ENCODE data around the gene TLL1. TPM values are rescaled to one million over a fixed set of nuclear protein-coding genes. Genes with fewer than 3 reads are reported as not detected.

The TLL1 gene
- 2.6 TPM for total RNA-seq

DNA sequence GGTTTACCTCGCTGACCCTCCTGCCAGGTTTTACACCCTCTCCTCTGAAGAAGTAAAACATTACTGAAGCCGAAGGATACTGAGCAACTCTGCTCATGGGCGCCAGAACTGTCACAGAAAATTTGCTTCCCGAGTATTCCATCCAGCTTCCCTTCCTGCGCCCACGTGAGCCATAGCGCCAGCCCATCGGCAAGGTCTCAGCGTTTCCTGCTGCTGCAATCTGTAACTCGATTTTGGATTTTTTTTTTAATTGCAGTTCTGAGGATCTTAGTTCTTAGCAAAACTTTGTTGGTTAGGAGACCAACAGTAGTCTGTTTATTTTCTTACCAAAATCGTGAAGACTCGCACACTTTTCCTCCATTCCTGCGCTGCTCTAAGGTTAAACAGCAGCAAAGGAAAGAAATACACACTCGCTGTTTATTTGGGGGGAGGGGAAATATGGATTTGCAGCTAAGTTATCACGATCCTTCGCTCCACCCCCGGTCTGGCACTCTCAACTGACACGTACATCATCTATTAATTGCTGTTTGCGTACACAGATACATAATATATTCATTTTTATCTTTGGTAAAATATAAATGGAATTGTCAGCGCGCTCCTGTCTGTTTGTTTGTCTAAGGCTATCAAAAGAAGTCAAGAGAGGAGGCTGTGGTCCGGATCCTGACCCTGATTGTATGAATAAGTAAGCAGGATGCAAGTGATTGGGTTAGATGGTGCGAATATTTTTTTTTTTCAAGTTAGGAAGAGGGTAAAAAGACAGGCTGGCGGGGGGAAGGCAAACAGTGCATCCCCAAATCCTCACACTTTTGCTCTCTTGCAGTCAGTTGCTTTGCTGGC lies at the start of gene TLL1:
Gene TLL1, plus strand, starts transcription at position 777 of the 837 bp plus-strand sequence. CDS start 668 bp downstream, outside the sequence.
- H3K9ac ChIP-seq (ENCODE audit: low read depth in 1 of 3, low read length in 3 of 3) = peak within 1 kb of the TSS; percentile 8 to 63 (median 45)
- H3K27me3 ChIP-seq (ENCODE audit: control insufficient read depth in 3 of 3, insufficient read depth in 3 of 3, low read length in 3 of 3) = peaks cover 10 to 39% (median 25%) of the 10 kb centered on the region in 3 donors
- peak within 1 kb of the TSS; percentile 19 for H3K27ac ChIP-seq (ENCODE audit: low read depth, low read length)
- H3K4me1 ChIP-seq (ENCODE audit: control insufficient read depth in 3 of 3, insufficient read depth in 3 of 3, low read length in 3 of 3) = peaks cover 13 to 26% (median 25%) of the 10 kb centered on the region in 3 donors
- no peaks in the 10 kb centered on the region for H3K36me3 ChIP-seq (ENCODE audit: control insufficient read depth in 3 of 3, insufficient read depth in 3 of 3, low read length in 3 of 3)
- no peaks in the 10 kb centered on the region for H3K9me3 ChIP-seq (ENCODE audit: control insufficient read depth in 3 of 3, low read length in 3 of 3)
- H3K4me3 ChIP-seq (ENCODE audit: low read length in 3 of 3) = peak within 1 kb of the TSS; percentile 69 to 76 (median 70)

DNA sequence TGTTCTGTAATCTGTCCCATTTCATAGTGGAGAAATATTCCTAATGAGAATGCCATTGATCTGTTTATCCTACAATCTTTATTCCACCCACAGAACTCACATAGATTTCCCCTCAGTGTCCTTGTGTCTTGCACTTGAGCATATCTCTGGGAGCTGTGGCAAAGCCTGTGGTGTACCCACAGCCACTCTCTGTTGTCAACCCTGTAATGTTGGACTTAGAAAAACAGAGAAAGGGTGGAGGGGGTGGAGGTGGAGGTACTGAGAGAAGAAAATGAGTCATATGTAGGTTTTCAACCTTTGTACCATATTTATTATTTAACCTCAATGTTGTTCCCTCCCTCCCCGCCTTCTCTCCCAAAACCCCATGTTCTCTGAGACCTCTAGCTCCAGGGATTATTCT lies 46.9 kb upstream of the TLL1 start:
- no peaks in the 10 kb centered on the region for H3K27me3 ChIP-seq (ENCODE audit: control insufficient read depth in 3 of 3, insufficient read depth in 3 of 3, low read length in 3 of 3)
- no peak overlapping the region for H3K4me3 ChIP-seq (ENCODE audit: low read length in 3 of 3)
- H3K27ac ChIP-seq (ENCODE audit: low read depth, low read length) = no peak overlapping the region
- H3K4me1 ChIP-seq (ENCODE audit: control insufficient read depth in 3 of 3, insufficient read depth in 3 of 3, low read length in 3 of 3) = no peaks in the 10 kb centered on the region
- no peaks in the 10 kb centered on the region for H3K36me3 ChIP-seq (ENCODE audit: control insufficient read depth in 3 of 3, insufficient read depth in 3 of 3, low read length in 3 of 3)
- H3K9ac ChIP-seq (ENCODE audit: low read depth in 1 of 3, low read length in 3 of 3) = no peak overlapping the region
- no peaks in the 10 kb centered on the region for H3K9me3 ChIP-seq (ENCODE audit: control insufficient read depth in 3 of 3, low read length in 3 of 3)

DNA sequence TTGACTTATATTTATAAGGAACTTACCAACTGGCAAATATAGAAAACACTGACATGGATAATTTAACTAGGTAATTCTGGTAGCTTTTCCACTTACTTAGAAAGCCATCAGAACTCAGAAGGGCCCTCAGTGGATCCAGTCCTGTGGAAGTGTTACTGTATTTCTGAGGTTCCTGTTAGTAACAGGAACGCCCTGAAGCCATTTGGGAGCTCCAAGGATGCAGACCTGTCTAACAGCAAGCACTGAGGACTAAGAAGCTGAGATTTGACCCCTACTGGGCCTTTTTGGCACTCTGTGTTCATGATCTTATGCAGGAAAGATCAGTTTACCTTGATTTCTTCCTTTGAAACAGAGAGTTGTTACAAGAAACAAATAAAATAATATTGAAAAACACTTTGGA lies 46.0 kb upstream of the TLL1 start:
- no peaks in the 10 kb centered on the region for H3K9me3 ChIP-seq (ENCODE audit: control insufficient read depth in 3 of 3, low read length in 3 of 3)
- H3K4me3 ChIP-seq (ENCODE audit: low read length in 3 of 3) = no peak overlapping the region
- no peaks in the 10 kb centered on the region for H3K36me3 ChIP-seq (ENCODE audit: control insufficient read depth in 3 of 3, insufficient read depth in 3 of 3, low read length in 3 of 3)
- no peaks in the 10 kb centered on the region for H3K4me1 ChIP-seq (ENCODE audit: control insufficient read depth in 3 of 3, insufficient read depth in 3 of 3, low read length in 3 of 3)
- no peaks in the 10 kb centered on the region for H3K27me3 ChIP-seq (ENCODE audit: control insufficient read depth in 3 of 3, insufficient read depth in 3 of 3, low read length in 3 of 3)
- H3K27ac ChIP-seq (ENCODE audit: low read depth, low read length) = no peak overlapping the region
- no peak overlapping the region for H3K9ac ChIP-seq (ENCODE audit: low read depth in 1 of 3, low read length in 3 of 3)

DNA sequence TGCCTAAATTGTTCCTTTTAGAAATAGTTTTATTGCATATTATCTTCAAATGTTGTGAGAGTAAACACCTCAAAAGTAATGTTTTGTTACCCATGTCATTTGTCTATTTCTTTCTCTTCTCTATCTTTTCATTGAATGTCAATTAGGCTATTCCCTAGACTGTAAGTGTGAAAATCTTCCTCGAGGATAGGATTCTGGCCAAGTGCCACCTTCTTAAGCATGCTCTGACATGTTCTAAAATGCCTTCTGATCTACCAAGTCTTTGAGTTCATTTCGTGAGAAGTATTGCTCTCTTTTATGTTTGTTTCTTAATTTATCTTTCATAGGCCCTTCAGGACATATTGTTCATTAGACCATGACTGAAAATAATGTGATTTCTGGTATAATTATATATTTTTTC lies 44.1 kb upstream of the TLL1 start:
- Histone ChIP-seq H3K4me1 (ENCODE audit: control insufficient read depth in 3 of 3, insufficient read depth in 3 of 3, low read length in 3 of 3) (no peaks in the 10 kb centered on the region), H3K27ac (ENCODE audit: low read depth, low read length) (no peak overlapping the region), H3K4me3 (ENCODE audit: low read length in 3 of 3) (no peak overlapping the region), H3K9ac (ENCODE audit: low read depth in 1 of 3, low read length in 3 of 3) (no peak overlapping the region), H3K36me3 (ENCODE audit: control insufficient read depth in 3 of 3, insufficient read depth in 3 of 3, low read length in 3 of 3) (no peaks in the 10 kb centered on the region), H3K27me3 (ENCODE audit: control insufficient read depth in 3 of 3, insufficient read depth in 3 of 3, low read length in 3 of 3) (no peaks in the 10 kb centered on the region), H3K9me3 (ENCODE audit: control insufficient read depth in 3 of 3, low read length in 3 of 3) (no peaks in the 10 kb centered on the region)

DNA sequence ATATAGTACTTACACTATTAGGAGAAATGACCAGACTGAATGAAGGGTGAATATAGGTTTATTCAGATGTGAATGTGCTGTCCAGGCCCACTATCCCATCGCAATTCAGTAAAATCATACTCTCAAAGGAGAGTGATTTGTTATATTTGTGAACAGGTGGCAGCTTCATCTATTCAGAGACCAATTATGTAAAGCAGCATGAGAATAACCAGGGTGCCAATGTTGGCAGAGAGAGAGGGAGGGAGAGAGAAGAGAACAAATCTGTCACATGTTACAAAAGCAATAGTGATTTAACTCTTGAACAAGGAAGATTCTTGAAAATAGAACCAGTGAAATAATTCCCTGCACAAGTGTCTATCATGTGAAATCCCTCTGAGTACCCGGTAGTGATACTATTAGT lies 38.9 kb upstream of the TLL1 start:
- no peaks in the 10 kb centered on the region for H3K9me3 ChIP-seq (ENCODE audit: control insufficient read depth in 3 of 3, low read length in 3 of 3)
- H3K4me1 ChIP-seq (ENCODE audit: control insufficient read depth in 3 of 3, insufficient read depth in 3 of 3, low read length in 3 of 3) = no peaks in the 10 kb centered on the region
- H3K27ac ChIP-seq (ENCODE audit: low read depth, low read length) = no peak overlapping the region
- H3K4me3 ChIP-seq (ENCODE audit: low read length in 3 of 3) = no peak overlapping the region
- no peaks in the 10 kb centered on the region for H3K27me3 ChIP-seq (ENCODE audit: control insufficient read depth in 3 of 3, insufficient read depth in 3 of 3, low read length in 3 of 3)
- H3K9ac ChIP-seq (ENCODE audit: low read depth in 1 of 3, low read length in 3 of 3) = no peak overlapping the region
- no peaks in the 10 kb centered on the region for H3K36me3 ChIP-seq (ENCODE audit: control insufficient read depth in 3 of 3, insufficient read depth in 3 of 3, low read length in 3 of 3)

DNA sequence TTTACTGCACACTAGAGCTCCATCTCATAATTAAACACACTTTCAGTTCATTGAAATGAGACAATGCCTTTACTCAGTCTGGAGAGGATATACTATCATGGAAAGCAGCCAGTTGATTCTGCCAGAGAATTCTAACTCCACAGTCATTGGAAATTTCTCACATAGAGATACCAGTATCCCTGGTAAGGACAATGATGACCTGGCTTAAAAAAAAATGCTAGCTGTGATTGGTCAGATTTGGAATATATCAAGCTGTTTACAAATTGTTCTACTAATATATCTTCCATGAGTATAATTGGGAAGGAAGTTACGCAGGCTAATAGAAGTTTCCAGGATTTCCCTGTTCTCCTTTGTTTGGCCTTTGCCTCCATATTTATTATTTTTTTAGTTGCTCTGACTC lies 34.5 kb upstream of the TLL1 start:
- H3K4me1 ChIP-seq (ENCODE audit: control insufficient read depth in 3 of 3, insufficient read depth in 3 of 3, low read length in 3 of 3) = no peaks in the 10 kb centered on the region
- no peak overlapping the region for H3K27ac ChIP-seq (ENCODE audit: low read depth, low read length)
- no peak overlapping the region for H3K4me3 ChIP-seq (ENCODE audit: low read length in 3 of 3)
- no peaks in the 10 kb centered on the region for H3K36me3 ChIP-seq (ENCODE audit: control insufficient read depth in 3 of 3, insufficient read depth in 3 of 3, low read length in 3 of 3)
- no peak overlapping the region for H3K9ac ChIP-seq (ENCODE audit: low read depth in 1 of 3, low read length in 3 of 3)
- H3K9me3 ChIP-seq (ENCODE audit: control insufficient read depth in 3 of 3, low read length in 3 of 3) = no peaks in the 10 kb centered on the region
- H3K27me3 ChIP-seq (ENCODE audit: control insufficient read depth in 3 of 3, insufficient read depth in 3 of 3, low read length in 3 of 3) = no peaks in the 10 kb centered on the region

DNA sequence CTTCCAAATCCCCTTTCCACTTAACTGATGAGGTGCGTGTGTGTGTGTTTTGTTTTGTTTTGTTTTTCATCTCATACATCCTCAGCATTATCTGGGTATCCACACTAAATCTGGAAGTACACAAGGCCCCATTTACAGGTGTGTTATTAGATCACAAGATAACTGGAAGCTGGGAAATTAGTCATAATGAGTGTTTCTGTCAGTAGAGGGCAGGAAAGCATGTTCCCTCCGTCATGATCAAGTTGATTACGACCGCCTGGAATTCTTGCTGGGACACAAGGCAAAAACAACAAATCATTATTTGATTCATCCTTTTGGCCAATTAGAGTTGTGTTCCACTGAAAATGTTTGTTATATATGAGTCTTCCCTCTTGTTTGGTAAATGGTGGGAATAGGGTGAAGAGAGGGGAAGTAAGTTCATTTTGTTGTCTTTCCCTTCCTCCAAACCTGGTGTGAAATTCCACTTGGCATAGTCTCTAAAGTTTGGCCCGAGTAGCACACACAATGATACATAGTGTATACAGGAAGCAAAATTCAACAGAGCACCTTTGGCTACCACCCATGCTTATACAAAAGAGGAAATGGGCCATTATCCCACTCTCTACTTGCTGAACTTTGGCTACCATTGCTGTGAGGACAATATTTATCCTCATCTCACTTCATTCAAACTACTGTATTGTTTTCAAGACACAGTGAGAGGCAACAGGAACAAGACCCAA lies 33.3 kb upstream of the TLL1 start:
- Histone ChIP-seq H3K9me3 (ENCODE audit: control insufficient read depth in 3 of 3, low read length in 3 of 3) (no peaks in the 10 kb centered on the region), H3K4me3 (ENCODE audit: low read length in 3 of 3) (no peak overlapping the region), H3K27me3 (ENCODE audit: control insufficient read depth in 3 of 3, insufficient read depth in 3 of 3, low read length in 3 of 3) (no peaks in the 10 kb centered on the region), H3K27ac (ENCODE audit: low read depth, low read length) (peak overlapping the region; percentile 17), H3K36me3 (ENCODE audit: control insufficient read depth in 3 of 3, insufficient read depth in 3 of 3, low read length in 3 of 3) (no peaks in the 10 kb centered on the region), H3K4me1 (ENCODE audit: control insufficient read depth in 3 of 3, insufficient read depth in 3 of 3, low read length in 3 of 3) (no peaks in the 10 kb centered on the region), H3K9ac (ENCODE audit: low read depth in 1 of 3, low read length in 3 of 3) (no peak overlapping the region)

DNA sequence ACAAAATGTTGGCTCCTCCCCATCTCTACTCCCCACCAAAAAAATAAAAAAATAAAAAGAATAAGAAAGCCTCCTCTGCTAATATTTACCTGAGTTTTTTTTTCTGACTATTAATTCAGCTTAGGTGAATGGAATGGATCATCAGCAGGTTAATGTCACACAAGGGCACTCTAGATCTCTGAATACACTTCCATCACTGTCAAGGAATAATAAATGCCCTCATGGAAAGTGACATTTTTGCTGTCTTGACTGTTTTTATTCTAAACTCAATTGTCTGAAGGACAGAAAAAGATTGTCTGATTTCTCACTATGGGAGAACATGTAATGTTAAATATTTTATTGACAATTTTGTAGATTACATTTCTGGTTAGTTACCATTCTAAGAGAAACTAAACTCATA lies 30.4 kb upstream of the TLL1 start:
- Histone ChIP-seq H3K9ac (ENCODE audit: low read depth in 1 of 3, low read length in 3 of 3) (no peak overlapping the region), H3K9me3 (ENCODE audit: control insufficient read depth in 3 of 3, low read length in 3 of 3) (no peaks in the 10 kb centered on the region), H3K27me3 (ENCODE audit: control insufficient read depth in 3 of 3, insufficient read depth in 3 of 3, low read length in 3 of 3) (no peaks in the 10 kb centered on the region), H3K27ac (ENCODE audit: low read depth, low read length) (no peak overlapping the region), H3K4me1 (ENCODE audit: control insufficient read depth in 3 of 3, insufficient read depth in 3 of 3, low read length in 3 of 3) (no peaks in the 10 kb centered on the region), H3K36me3 (ENCODE audit: control insufficient read depth in 3 of 3, insufficient read depth in 3 of 3, low read length in 3 of 3) (no peaks in the 10 kb centered on the region), H3K4me3 (ENCODE audit: low read length in 3 of 3) (no peak overlapping the region)

DNA sequence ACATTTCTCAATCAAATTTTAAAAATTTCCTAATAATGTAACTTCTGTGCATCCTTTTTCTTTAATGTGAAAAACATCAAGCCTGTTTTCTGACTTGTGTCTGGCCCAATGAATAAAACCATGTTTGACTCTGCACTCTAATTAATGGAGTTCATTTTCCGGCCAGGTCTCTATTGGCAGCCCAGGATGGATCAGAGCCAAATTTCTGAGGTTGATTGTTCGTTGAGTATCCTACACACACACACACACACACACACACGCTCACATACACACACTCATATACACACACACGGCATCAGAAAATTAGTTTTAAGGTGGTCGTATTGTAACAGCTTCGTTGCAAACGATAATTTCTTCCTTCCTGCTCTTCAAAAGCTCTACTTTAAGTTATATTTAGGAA lies 28.9 kb upstream of the TLL1 start:
- Histone ChIP-seq H3K9ac (ENCODE audit: low read depth in 1 of 3, low read length in 3 of 3) (no peak overlapping the region), H3K27me3 (ENCODE audit: control insufficient read depth in 3 of 3, insufficient read depth in 3 of 3, low read length in 3 of 3) (no peaks in the 10 kb centered on the region), H3K4me3 (ENCODE audit: low read length in 3 of 3) (no peak overlapping the region), H3K9me3 (ENCODE audit: control insufficient read depth in 3 of 3, low read length in 3 of 3) (no peaks in the 10 kb centered on the region), H3K36me3 (ENCODE audit: control insufficient read depth in 3 of 3, insufficient read depth in 3 of 3, low read length in 3 of 3) (no peaks in the 10 kb centered on the region), H3K27ac (ENCODE audit: low read depth, low read length) (no peak overlapping the region), H3K4me1 (ENCODE audit: control insufficient read depth in 3 of 3, insufficient read depth in 3 of 3, low read length in 3 of 3) (no peaks in the 10 kb centered on the region)

DNA sequence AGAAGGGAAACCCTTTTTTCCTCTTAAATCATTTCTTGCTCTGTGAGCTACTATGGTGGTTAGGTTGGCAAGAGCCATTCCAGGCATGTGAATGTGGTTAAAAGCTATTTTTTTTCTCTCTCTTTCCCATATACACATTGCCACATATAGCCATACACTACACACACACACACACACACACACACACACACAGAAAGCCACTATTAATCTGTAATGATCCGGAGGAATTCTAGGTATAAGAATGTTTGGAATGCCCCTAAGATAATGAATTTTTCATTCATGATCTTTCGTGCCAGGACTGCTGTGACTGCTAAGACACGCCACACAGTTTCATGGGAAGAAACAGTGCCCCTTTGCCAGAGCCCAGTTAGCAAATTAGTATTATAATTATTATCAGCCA lies 21.8 kb upstream of the TLL1 start:
- H3K4me3 ChIP-seq (ENCODE audit: low read length in 3 of 3) = no peak overlapping the region
- H3K36me3 ChIP-seq (ENCODE audit: control insufficient read depth in 3 of 3, insufficient read depth in 3 of 3, low read length in 3 of 3) = no peaks in the 10 kb centered on the region
- no peaks in the 10 kb centered on the region for H3K27me3 ChIP-seq (ENCODE audit: control insufficient read depth in 3 of 3, insufficient read depth in 3 of 3, low read length in 3 of 3)
- H3K9ac ChIP-seq (ENCODE audit: low read depth in 1 of 3, low read length in 3 of 3) = no peak overlapping the region
- no peak overlapping the region for H3K27ac ChIP-seq (ENCODE audit: low read depth, low read length)
- no peaks in the 10 kb centered on the region for H3K4me1 ChIP-seq (ENCODE audit: control insufficient read depth in 3 of 3, insufficient read depth in 3 of 3, low read length in 3 of 3)
- no peaks in the 10 kb centered on the region for H3K9me3 ChIP-seq (ENCODE audit: control insufficient read depth in 3 of 3, low read length in 3 of 3)

Measured in skeletal muscle tissue (tissue), 4 donors.